Pancreas (tissue), 10 donors: Measurements from ENCODE around the gene TOR1B. TPM values are rescaled to one million over a fixed set of nuclear protein-coding genes. Genes with fewer than 3 reads are reported as not detected.
"Not testable (repeated sequence)": the region's sequence is repeated elsewhere in the genome, so short reads cannot be mapped to it uniquely, and the experiment has no call there.

Experiments used
- ATAC-seq, 4 donors: fragments of 200-7000 bp; cut with Tn5 transposase; one replicate each; pipeline versions ENCODE4 v1.8.0 to v1.9.1; 2020; ENCODE audit warnings: mild to moderate bottlenecking in 4 of 4, moderate library complexity in 4 of 4
- DNase-seq, 6 donors: peaks; one replicate each; pipeline ENCODE4 v3.0.0-alpha.2; 2020
- FAIRE-seq: peaks from 2 replicates; lab custom pipeline; 2012; peaks lifted over from hg19 to GRCh38; lab: Jason Lieb, UNC
- H3K27ac ChIP-seq, 4 donors: fragments of 200-600 bp; sonication (generic); 1 replicate in 3 of 4; 2 replicates in 1 of 4; pipeline versions ENCODE4 v1.5.0 to v1.8.0; 2020
- H3K27me3 ChIP-seq, 4 donors: fragments of 200-600 bp; one replicate each; pipeline ENCODE4 v1.8.0; 2021
- H3K36me3 ChIP-seq, 3 donors: fragments of 200-600 bp; sonication (generic) in 1 of 3; one replicate each; pipeline versions ENCODE4 v1.5.0 to v1.8.0; 2020 to 2021
- H3K4me1 ChIP-seq, 3 donors: fragments of 200-600 bp; one replicate each; pipeline ENCODE4 v1.8.0; 2021
- H3K4me3 ChIP-seq, 4 donors: fragments of 200-600 bp; sonication (generic) in 2 of 4; one replicate each; pipeline versions ENCODE4 v1.5.0 to v1.8.0; 2020 to 2021
- H3K9me3 ChIP-seq, 4 donors: fragments of 200-600 bp; one replicate each; pipeline ENCODE4 v1.8.0; 2021
- CTCF ChIP-seq, 4 donors: fragments of 200-600 bp; sonication (generic) in 3 of 4; IDR thresholded peaks; one replicate each; pipeline versions ENCODE4 v1.5.0 to v1.8.0; 2021; ENCODE audit warnings: antibody characterized with exemption in 4 of 4
- WGBS, 2 donors: extraction: QIAGEN DNeasy Blood & Tissue Kit; methylation state at CpG; one replicate each; pipeline ENCODE4 v1.1.7; 2013; 5-methylcytosine and 5-hydroxymethylcytosine counted together
- intact Hi-C, 3 donors: fragments of 100-400 bp; cut with DNase I; formaldehyde crosslinking; loops; one replicate each; pipeline versions ENCODE4 v1.11.1 to v1.14.2; 2022
- polyA plus RNA-seq, 2 donors: library from polyadenylated mRNA; stranded (reverse); fragments of 200-250 nt; gene quantifications; one replicate each; pipeline ENCODE4 v1.2.3, GENCODE V29; 2013
- total RNA-seq, 6 donors: library from RNA; stranded (reverse); fragmentation: NEBNext Ultra II Directional in 4 of 6; extraction: Animal tissue kit (Norgen Biotek cat#: 25700) in 4 of 6; gene quantifications; one replicate each; pipeline versions ENCODE4 v1.2.1 to v1.2.4, GENCODE V29; 2021 to 2023
- donor health status: healthy with polysubstance abuse.
- donor health status: DM: no; HTN: no; CAD: no; lungs with moderate emphysema.
- donor health status: DM: no; HTN: no; CAD: no.
- donor health status: control.
- donor health status: control.
- donor health status: Bipolar disorder and iron deficiency.
- donor health status: DM: yes; HTN: yes; CAD: no.
- donor health status: DM: no; HTN: no; CAD: no.
- donor health status: DM: no; HTN: no; CAD: no.
- donor health status: DM: yes; HTN: yes; CAD: no.

The TOR1B gene
- total and polyA plus RNA-seq, 8 donors: 6.1 to 17.3 (median 11.2) TPM

DNA sequence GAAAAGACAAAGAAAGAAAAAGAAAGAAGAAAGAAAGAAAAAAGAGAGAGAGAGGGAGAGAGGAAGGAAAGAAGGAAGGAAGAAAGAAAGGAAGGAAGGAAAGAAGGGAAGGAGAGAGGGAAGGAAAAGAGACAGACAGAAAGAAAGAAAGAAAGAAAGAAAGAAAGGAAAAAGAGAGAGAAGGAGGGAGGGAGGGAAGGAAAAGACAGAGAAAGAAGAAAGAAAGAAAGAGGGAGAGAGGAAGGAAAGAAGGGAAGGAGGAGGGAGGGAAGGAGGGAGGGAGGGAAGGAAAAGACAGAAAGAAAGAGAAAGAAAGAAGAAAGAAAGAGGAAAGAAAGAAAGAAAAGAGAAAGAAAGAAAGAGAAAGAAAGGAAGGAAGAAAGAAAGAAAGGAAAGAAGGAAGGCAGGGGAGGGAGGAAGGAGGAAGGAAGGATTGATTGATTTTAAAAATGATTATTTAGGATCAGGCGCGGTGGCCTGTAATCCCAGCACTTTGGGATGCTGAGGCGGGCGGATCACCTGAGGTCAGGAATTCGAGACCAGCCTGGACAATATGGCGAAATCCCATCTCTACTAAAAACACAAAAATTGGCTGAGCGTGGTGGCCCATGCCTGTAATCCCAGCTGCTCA lies 23.3 kb upstream of the TOR1B start:
- no peaks in the 10 kb centered on the region for H3K9me3 ChIP-seq
- 93 to 94% methylated on average over 7 of the region's 7 CpGs for WGBS, 2 donors
- H3K36me3 ChIP-seq: no peaks in the 10 kb centered on the region
- no peak for TF ChIP-seq CTCF (IDR thresholded peaks at IDR 0.05)
- H3K27ac ChIP-seq: no peak overlapping the region
- H3K4me1 ChIP-seq: no peaks in the 10 kb centered on the region
- intact Hi-C loops: loop anchor here in 2 of 3 donors (5.0 to 10.0 kb wide), 3 partner anchors 42 to 132 kb away; no protein-coding TSS in a partner anchor
- ATAC-seq: no peak
- no peak for FAIRE-seq
- H3K4me3 ChIP-seq: no peak overlapping the region
- no peak for DNase-seq
- no peaks in the 10 kb centered on the region for H3K27me3 ChIP-seq

GRCh38 chr9:129781131-129781530 lies 21.9 kb upstream of the TOR1B start:
- no peak for TF ChIP-seq CTCF (IDR thresholded peaks at IDR 0.05)
- Histone ChIP-seq H3K27ac (no peak overlapping the region), H3K4me1 (no peaks in the 10 kb centered on the region), H3K9me3 (no peaks in the 10 kb centered on the region), H3K4me3 (no peak overlapping the region), H3K27me3 (no peaks in the 10 kb centered on the region), H3K36me3 (no peaks in the 10 kb centered on the region)
- FAIRE-seq (no peak), ATAC-seq (no peak), DNase-seq (no peak)
- WGBS, 2 donors: 68 to 74% methylated on average over 8 of the region's 8 CpGs
- intact Hi-C loops: loop anchor here in 2 of 3 donors (5.0 to 10.0 kb wide), 3 partner anchors 44 to 134 kb away; no protein-coding TSS in a partner anchor

DNA sequence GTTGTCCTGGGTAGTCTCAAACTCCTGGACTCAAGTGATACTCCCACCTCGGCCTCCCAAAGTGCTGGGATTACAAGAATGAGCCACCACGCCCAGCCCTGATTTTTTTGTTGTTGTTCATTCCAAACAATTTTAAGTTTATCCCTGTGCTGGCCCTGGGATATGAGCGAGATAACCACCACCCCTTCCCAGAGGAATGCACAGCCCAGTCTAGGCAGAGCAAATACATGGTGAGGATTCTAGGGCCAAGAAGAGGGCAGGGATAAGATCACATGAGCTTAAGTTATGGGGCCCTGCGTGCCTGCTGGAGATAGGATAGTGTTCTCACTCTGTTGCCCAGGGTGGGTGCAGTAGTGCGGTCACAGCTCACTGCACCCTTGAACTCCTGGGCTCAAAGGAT lies 21.0 kb upstream of the TOR1B start:
- Histone ChIP-seq H3K36me3 (no peaks in the 10 kb centered on the region), H3K27ac (no peak overlapping the region), H3K4me1 (no peaks in the 10 kb centered on the region), H3K4me3 (no peak overlapping the region), H3K27me3 (no peaks in the 10 kb centered on the region), H3K9me3 (no peaks in the 10 kb centered on the region)
- FAIRE-seq (no peak), ATAC-seq (no peak), DNase-seq (no peak)
- TF ChIP-seq CTCF (IDR thresholded peaks at IDR 0.05): no peak
- intact Hi-C loops: loop anchor here in 2 of 3 donors (5.0 to 10.0 kb wide), 3 partner anchors 45 to 135 kb away; no protein-coding TSS in a partner anchor
- 74 to 82% methylated on average over 5 of the region's 5 CpGs for WGBS, 2 donors

DNA sequence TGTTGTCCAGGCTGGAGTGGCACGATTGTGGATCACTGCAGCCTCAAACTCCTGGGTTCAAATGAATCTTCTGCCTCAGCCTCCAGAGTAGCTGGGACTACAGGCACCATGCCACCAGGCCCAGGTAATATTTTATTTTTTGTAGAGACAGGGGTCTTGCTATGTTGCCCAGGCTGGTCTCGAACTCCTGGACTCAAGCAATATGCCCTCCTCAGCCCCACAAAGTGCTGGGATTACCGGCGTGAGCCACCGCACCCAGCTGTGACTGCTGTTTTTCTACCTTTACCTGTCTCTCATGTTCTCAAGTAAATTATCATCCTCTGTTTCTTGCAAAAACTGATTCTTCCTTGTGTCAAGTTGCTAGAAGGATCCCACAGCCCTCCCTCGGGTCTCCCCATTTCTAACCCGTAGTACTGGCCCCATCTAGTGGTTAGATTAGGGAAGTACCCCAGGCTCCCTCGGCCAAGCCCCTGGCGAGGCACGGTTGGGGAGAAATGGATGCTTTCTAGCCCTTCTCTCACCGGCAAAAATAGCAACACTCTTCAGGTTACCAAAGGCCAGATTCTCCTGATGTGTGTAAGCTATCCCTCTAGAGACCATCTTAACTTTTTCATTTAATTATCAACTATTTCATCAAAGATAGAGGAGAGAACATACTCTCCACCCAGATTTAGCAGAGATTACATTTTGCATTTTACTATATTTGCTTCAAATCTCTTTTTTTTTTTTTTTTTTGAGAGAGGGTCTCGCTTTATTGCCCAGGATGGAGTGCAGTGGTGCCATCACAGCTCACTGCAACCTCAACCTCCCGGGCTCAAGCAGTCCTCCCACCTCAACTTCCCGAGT lies 19.2 kb upstream of the TOR1B start:
- no peaks in the 10 kb centered on the region for H3K27me3 ChIP-seq
- H3K4me1 ChIP-seq: no peaks in the 10 kb centered on the region
- WGBS, 2 donors: 28 to 32% methylated on average over 14 of the region's 14 CpGs
- ATAC-seq (peak; percentile 88 to 100 (median 98)), DNase-seq (peak in 5 of 6 donors; percentile 65 to 80 (median 66)), FAIRE-seq (peak; percentile 56)
- H3K9me3 ChIP-seq: no peaks in the 10 kb centered on the region
- H3K4me3 ChIP-seq: no peak overlapping the region
- H3K36me3 ChIP-seq: no peaks in the 10 kb centered on the region
- H3K27ac ChIP-seq: no peak overlapping the region
- intact Hi-C loops: loop anchor here (2.0 to 10.0 kb wide), 4 partner anchors 46 to 136 kb away; no protein-coding TSS in a partner anchor
- TF ChIP-seq CTCF (IDR thresholded peaks at IDR 0.05): peak; percentile 64 to 89 (median 84)

GRCh38 chr9:129784970-129785369 lies 18.0 kb upstream of the TOR1B start:
- not testable (repeated sequence) for DNase-seq, H3K27ac ChIP-seq, ATAC-seq, H3K36me3 ChIP-seq, H3K27me3 ChIP-seq, H3K9me3 ChIP-seq, H3K4me3 ChIP-seq, FAIRE-seq, H3K4me1 ChIP-seq
- intact Hi-C loops: loop anchor here (2.0 to 10.0 kb wide), 5 partner anchors 48 to 653 kb away; no protein-coding TSS in a partner anchor
- WGBS, 2 donors: 51 to 67% methylated on average over 11 of the region's 11 CpGs
